H9 (cell line): ENCODE results near the gene HUNK. TPM values are rescaled to one million over a fixed set of nuclear protein-coding genes. Genes with fewer than 3 reads are reported as not detected.

Experiments used
- DNase-seq: peaks from one replicate; pipeline ENCODE4 v3.0.0-alpha.2; 2017
- H2AFZ ChIP-seq: one replicate; pipeline ENCODE4 v1.6.1; 2013; ENCODE audit warnings: mild to moderate bottlenecking, low read length, control low read depth, moderate library complexity
- H2AK5ac ChIP-seq: 2 replicates; pipeline ENCODE4 v1.6.1; 2013; ENCODE audit warnings: low read length, control low read depth, mixed read lengths; ENCODE audit not compliant: insufficient read length
- H2BK120ac ChIP-seq: one replicate; pipeline ENCODE4 v1.6.1; 2013; ENCODE audit warnings: low read depth, mild to moderate bottlenecking, low read length, control low read depth, inconsistent platforms; ENCODE audit not compliant: poor library complexity, severe bottlenecking
- H2BK12ac ChIP-seq: 2 replicates; pipeline ENCODE4 v1.6.1; 2013; ENCODE audit warnings: low read length, control low read depth, mixed read lengths, low read depth; ENCODE audit not compliant: insufficient read length
- H2BK15ac ChIP-seq: 2 replicates; pipeline ENCODE4 v1.6.1; 2013; ENCODE audit warnings: low read depth, low read length, control low read depth
- H2BK20ac ChIP-seq: one replicate; pipeline ENCODE4 v1.6.1; 2013; ENCODE audit warnings: low read depth, mild to moderate bottlenecking, low read length, control low read depth, inconsistent platforms; ENCODE audit not compliant: poor library complexity, severe bottlenecking
- H2BK5ac ChIP-seq: 2 replicates; pipeline ENCODE4 v1.6.1; 2013; ENCODE audit warnings: low read length, control low read depth, mixed read lengths; ENCODE audit not compliant: insufficient read length
- H3K14ac ChIP-seq: 2 replicates; pipeline ENCODE4 v1.6.1; 2013; ENCODE audit warnings: low read length, control low read depth; ENCODE audit not compliant: insufficient read depth
- H3K18ac ChIP-seq: 2 replicates; pipeline ENCODE4 v1.6.1; 2013; ENCODE audit warnings: low read depth, mild to moderate bottlenecking, mixed read lengths, low read length, control low read depth; ENCODE audit not compliant: insufficient read length
- H3K23ac ChIP-seq: 2 replicates; pipeline ENCODE4 v1.6.1; 2013; ENCODE audit warnings: low read length, control low read depth, mixed read lengths, low read depth; ENCODE audit not compliant: insufficient read length
- H3K23me2 ChIP-seq: 2 replicates; pipeline ENCODE4 v1.6.1; 2013; ENCODE audit warnings: low read depth, mild to moderate bottlenecking, mixed read lengths, low read length, control low read depth; ENCODE audit not compliant: insufficient read length, poor library complexity, severe bottlenecking
- H3K27ac ChIP-seq: 2 replicates; pipeline ENCODE4 v1.5.1; 2013; ENCODE audit warnings: low read length, control low read depth, mixed read lengths, low read depth; ENCODE audit not compliant: insufficient read length
- H3K27me3 ChIP-seq: 2 replicates; pipeline ENCODE4 v1.6.1; 2013; ENCODE audit warnings: low read length, control low read depth, inconsistent platforms; ENCODE audit not compliant: insufficient read depth
- H3K4ac ChIP-seq: 2 replicates; pipeline ENCODE4 v1.6.1; 2013; ENCODE audit warnings: low read depth, mild to moderate bottlenecking, control low read depth, inconsistent platforms, low read length, moderate library complexity
- H3K4me1 ChIP-seq: 2 replicates; pipeline ENCODE4 v1.6.1; 2013; ENCODE audit warnings: low read length, control low read depth, inconsistent platforms; ENCODE audit not compliant: insufficient read depth
- H3K4me2 ChIP-seq: 2 replicates; pipeline ENCODE4 v1.6.1; 2013; ENCODE audit warnings: low read length, control low read depth, mixed read lengths; ENCODE audit not compliant: insufficient read length, insufficient read depth
- H3K56ac ChIP-seq: 2 replicates; pipeline ENCODE4 v1.6.1; 2013; ENCODE audit warnings: low read depth, mild to moderate bottlenecking, mixed read lengths, low read length, control low read depth; ENCODE audit not compliant: insufficient read length
- H3K79me1 ChIP-seq: 2 replicates; pipeline ENCODE4 v1.6.1; 2013; ENCODE audit warnings: low read depth, mild to moderate bottlenecking, moderate library complexity, low read length, control low read depth, inconsistent platforms; ENCODE audit not compliant: insufficient read depth, poor library complexity, severe bottlenecking
- H3K79me2 ChIP-seq: 2 replicates; pipeline ENCODE4 v1.6.1; 2013; ENCODE audit warnings: low read length, control low read depth, inconsistent platforms; ENCODE audit not compliant: insufficient read depth
- H3K9ac ChIP-seq: 2 replicates; pipeline ENCODE4 v1.6.1; 2013; ENCODE audit warnings: low read length, control low read depth, mixed read lengths; ENCODE audit not compliant: insufficient read length; ENCODE audit errors: extremely low read depth
- H3K9me3 ChIP-seq: one replicate; pipeline ENCODE4 v1.6.1; 2013; ENCODE audit warnings: low read depth, low read length, inconsistent platforms; ENCODE audit not compliant: control insufficient read depth
- H3T11ph ChIP-seq: one replicate; pipeline ENCODE4 v1.6.1; 2013; ENCODE audit warnings: mild to moderate bottlenecking, low read length, control low read depth, inconsistent platforms
- H4K20me1 ChIP-seq: one replicate; pipeline ENCODE4 v1.6.1; 2013; ENCODE audit not compliant: control insufficient read depth, insufficient read length, insufficient read depth
- H4K5ac ChIP-seq: 2 replicates; pipeline ENCODE4 v1.6.1; 2013; ENCODE audit warnings: low read depth, mild to moderate bottlenecking, mixed read lengths, low read length, control low read depth; ENCODE audit not compliant: insufficient read length
- H4K8ac ChIP-seq: replicated peaks from 2 replicates; pipeline ENCODE4 v1.6.1; 2013; ENCODE audit warnings: low read length, control low read depth, mixed read lengths, low read depth; ENCODE audit not compliant: insufficient read length
- H4K91ac ChIP-seq: 2 replicates; pipeline ENCODE4 v1.6.1; 2013; ENCODE audit warnings: low read depth, mild to moderate bottlenecking, moderate library complexity, mixed read lengths, low read length, control low read depth; ENCODE audit not compliant: insufficient read length
- H3K27ac Mint-ChIP-seq, 3 experiments: 2 replicates in 2 of 3; 3 replicates in 1 of 3; pipeline ENCODE4 v1.8.0; 2020 to 2021; ENCODE audit warnings: mixed read lengths in 3 of 3, mild to moderate bottlenecking in 1 of 3, moderate library complexity in 1 of 3
- H3K27me3 Mint-ChIP-seq: 2 replicates; pipeline ENCODE4 v1.8.0; 2021; ENCODE audit warnings: low read depth, mild to moderate bottlenecking, moderate library complexity, mixed read lengths
- H3K36me3 Mint-ChIP-seq, 3 experiments: 2 replicates in 2 of 3; 3 replicates in 1 of 3; pipeline ENCODE4 v1.8.0; 2020 to 2021; ENCODE audit warnings: low read depth in 3 of 3, mixed read lengths in 3 of 3; ENCODE audit not compliant: insufficient read depth in 1 of 3
- H3K4me1 Mint-ChIP-seq, 2 experiments: 2 replicates each; pipeline ENCODE4 v1.8.0; 2020; ENCODE audit warnings: mixed read lengths in 2 of 2
- H3K4me3 Mint-ChIP-seq, 2 experiments: 2 replicates in 1 of 2; 3 replicates in 1 of 2; pipeline ENCODE4 v1.8.0; 2020 to 2021; ENCODE audit warnings: mild to moderate bottlenecking in 2 of 2, mixed read lengths in 2 of 2, moderate library complexity in 1 of 2
- H3K9me3 Mint-ChIP-seq, 2 experiments: 2 replicates in 1 of 2; 3 replicates in 1 of 2; pipeline ENCODE4 v1.8.0; 2020; ENCODE audit warnings: mild to moderate bottlenecking in 2 of 2, mixed read lengths in 2 of 2, moderate library complexity in 1 of 2
- CTCF ChIP-seq: fragments of 200-600 bp; sonication (generic); conservative IDR thresholded peaks from 3 replicates; pipeline ENCODE4 v1.8.0; 2021; ENCODE audit warnings: antibody characterized with exemption, mild to moderate bottlenecking
- WGBS: extraction: QIAGEN DNeasy Blood & Tissue Kit; methylation state at CpG from one replicate; pipeline ENCODE4 v1.1.7; 2013; ENCODE audit warnings: missing lambda C conversion rate, low lambda C conversion rate, mixed read lengths; ENCODE audit not compliant: insufficient read length; ENCODE audit errors: extremely low coverage; 5-methylcytosine and 5-hydroxymethylcytosine counted together
- total RNA-seq: library from RNA; stranded (reverse); gene quantifications from 2 replicates; pipeline ENCODE4 v1.2.1, GENCODE V29; 2021

HUNK gene
- total RNA-seq, 1 experiment from 2014 or later = 5.8 TPM

- DNase-seq = no peak
- WGBS = no CpG with 5 or more reads among the region's 2 CpGs
- H3K4me2 ChIP-seq = no peak overlapping the region
Measured at GRCh38 chr21:31959881-31960280, 87.1 kb downstream of the HUNK start.

More at GRCh38 chr21:31959881-31960280, 87.1 kb downstream of the HUNK start:
- H4K5ac ChIP-seq = no peak overlapping the region
- no peak overlapping the region for H3K23ac ChIP-seq
- H3K9me3 ChIP-seq = no peaks in the 10 kb centered on the region
- no peak overlapping the region for H3K27ac Mint-ChIP-seq
- H3K79me1 ChIP-seq = no peaks in the 10 kb centered on the region
- no peak overlapping the region for H4K91ac ChIP-seq
- no peak overlapping the region for H3K4me3 Mint-ChIP-seq
- H3K9ac ChIP-seq = no peak overlapping the region
- H2AK5ac ChIP-seq = no peak overlapping the region
- H3K4me1 ChIP-seq = no peaks in the 10 kb centered on the region
- no peak overlapping the region for H2BK15ac ChIP-seq
- H3K27me3 ChIP-seq = 0 out of 2 replicates have a peak, but pooled peaks cover 3% of the 10 kb centered on the region
- peaks cover 10 to 27% (median 11%) of the 10 kb centered on the region in 3 experiments for H3K36me3 Mint-ChIP-seq
- H3K27me3 Mint-ChIP-seq = no peaks in the 10 kb centered on the region; the same call in 1 of the 2 replicates
- H3K56ac ChIP-seq = no peak overlapping the region
- peaks cover 4 to 9% of the 10 kb centered on the region in 2 experiments for H3K9me3 Mint-ChIP-seq
- H3K23me2 ChIP-seq = no peaks in the 10 kb centered on the region
- H2AFZ ChIP-seq = no peak overlapping the region
- no peak overlapping the region for H2BK120ac ChIP-seq
- H4K20me1 ChIP-seq = no peaks in the 10 kb centered on the region
- H3K4me1 Mint-ChIP-seq = no peaks in the 10 kb centered on the region
- H2BK5ac ChIP-seq = no peak overlapping the region
- no peak overlapping the region for H3T11ph ChIP-seq
- no peak overlapping the region for H3K18ac ChIP-seq
- H4K8ac ChIP-seq = no peak overlapping the region
- H3K4ac ChIP-seq = no peak overlapping the region
- no peak overlapping the region for H3K14ac ChIP-seq
- no peaks in the 10 kb centered on the region for H3K79me2 ChIP-seq
- H2BK20ac ChIP-seq = no peak overlapping the region
- H3K27ac ChIP-seq = no peak overlapping the region
- H2BK12ac ChIP-seq = no peak overlapping the region
- no peak for TF ChIP-seq CTCF
